Mesothelial cell of epicardium (in vitro differentiated cells): Measurements from ENCODE around the gene P4HB. TPM values are rescaled to one million over a fixed set of nuclear protein-coding genes. Genes with fewer than 3 reads are reported as not detected.

Experiments used
- DNase-seq, 2 experiments: peaks; one replicate each; pipeline ENCODE4 v3.0.0; 2021; ENCODE audit warnings: low spot score in 2 of 2; ENCODE audit not compliant: unreplicated experiment in 2 of 2
- H3K27ac Mint-ChIP-seq: 2 replicates; pipeline ENCODE4 v1.8.0; 2021; ENCODE audit warnings: mixed read lengths
- H3K27me3 Mint-ChIP-seq: 2 replicates; pipeline ENCODE4 v1.8.0; 2021; ENCODE audit warnings: low read depth, mixed read lengths
- H3K36me3 Mint-ChIP-seq: 2 replicates; pipeline ENCODE4 v1.8.0; 2021; ENCODE audit warnings: mixed read lengths
- H3K4me1 Mint-ChIP-seq: 2 replicates; pipeline ENCODE4 v1.8.0; 2021; ENCODE audit warnings: mixed read lengths
- H3K4me3 Mint-ChIP-seq: 2 replicates; pipeline ENCODE4 v1.8.0; 2021; ENCODE audit warnings: mild to moderate bottlenecking, moderate library complexity, mixed read lengths
- H3K9me3 Mint-ChIP-seq: 2 replicates; pipeline ENCODE4 v1.8.0; 2021; ENCODE audit warnings: mixed read lengths
- CTCF ChIP-seq: fragments of 200-600 bp; sonication (generic); IDR thresholded peaks from one replicate; pipeline ENCODE4 v1.5.0; 2021; ENCODE audit warnings: antibody characterized with exemption; ENCODE audit not compliant: unreplicated experiment
- total RNA-seq: library from RNA; stranded (reverse); gene quantifications from 3 replicates; pipeline ENCODE4 v1.2.1, GENCODE V29; 2021

The P4HB gene
- total RNA-seq, 1 donor from 2014 or later: 433 TPM

DNA sequence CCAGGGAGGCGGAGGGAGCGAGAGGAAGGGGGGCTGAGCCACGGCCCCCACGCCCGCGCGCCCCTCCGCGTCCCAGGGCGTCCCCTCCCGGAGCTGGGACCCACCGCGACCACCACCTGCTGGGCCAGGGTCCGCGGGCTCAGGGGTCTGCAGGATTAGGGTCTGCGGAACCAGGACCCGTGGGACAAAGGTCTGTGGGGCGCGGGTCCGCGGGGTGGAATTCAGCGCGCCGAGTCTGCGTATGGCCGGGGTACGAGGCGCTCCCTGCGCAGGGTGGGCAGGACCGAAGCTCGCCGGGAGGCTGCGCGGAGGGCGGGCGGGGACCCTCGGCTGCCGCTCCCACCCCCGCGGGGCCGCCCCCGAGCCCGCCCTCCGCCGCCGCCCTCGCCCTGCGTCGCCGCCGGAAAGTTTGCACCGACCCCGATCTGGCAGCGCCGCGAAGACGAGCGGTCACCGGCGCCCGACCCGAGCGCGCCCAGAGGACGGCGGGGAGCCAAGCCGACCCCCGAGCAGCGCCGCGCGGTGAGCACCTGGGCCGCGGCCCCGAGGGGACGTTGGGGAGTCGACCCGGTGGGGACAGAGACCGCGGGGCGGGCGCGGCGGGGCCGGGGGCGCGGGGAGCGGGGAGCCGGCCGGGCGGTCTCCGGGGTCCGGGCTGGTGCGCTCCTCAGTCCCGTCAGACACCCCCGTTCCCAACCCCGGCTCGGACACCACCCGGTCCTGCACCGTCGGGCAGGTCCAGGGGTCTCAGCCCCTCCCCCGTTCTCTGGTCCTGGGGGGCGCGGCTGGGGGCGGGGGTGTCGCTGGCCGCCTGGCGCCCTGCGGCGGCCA, 56.4 kb downstream of the P4HB start, which contains the start of gene GCGR:
Gene GCGR, plus strand, starts transcription at position 423 of the 831 bp plus-strand sequence. CDS start 4,869 bp downstream, outside the sequence.
- H3K27me3 Mint-ChIP-seq: peaks cover 84% of the 10 kb centered on the region
- TF ChIP-seq CTCF: no peak
- H3K4me3 Mint-ChIP-seq: peak within 1 kb of the TSS; percentile 51
- H3K9me3 Mint-ChIP-seq: peaks cover 4% of the 10 kb centered on the region
- peaks cover 6% of the 10 kb centered on the region for H3K4me1 Mint-ChIP-seq
- DNase-seq: peak in 1 of 2 experiments; percentile 21
- H3K27ac Mint-ChIP-seq: no peak within 1 kb of the TSS
- no peaks in the 10 kb centered on the region for H3K36me3 Mint-ChIP-seq

DNA sequence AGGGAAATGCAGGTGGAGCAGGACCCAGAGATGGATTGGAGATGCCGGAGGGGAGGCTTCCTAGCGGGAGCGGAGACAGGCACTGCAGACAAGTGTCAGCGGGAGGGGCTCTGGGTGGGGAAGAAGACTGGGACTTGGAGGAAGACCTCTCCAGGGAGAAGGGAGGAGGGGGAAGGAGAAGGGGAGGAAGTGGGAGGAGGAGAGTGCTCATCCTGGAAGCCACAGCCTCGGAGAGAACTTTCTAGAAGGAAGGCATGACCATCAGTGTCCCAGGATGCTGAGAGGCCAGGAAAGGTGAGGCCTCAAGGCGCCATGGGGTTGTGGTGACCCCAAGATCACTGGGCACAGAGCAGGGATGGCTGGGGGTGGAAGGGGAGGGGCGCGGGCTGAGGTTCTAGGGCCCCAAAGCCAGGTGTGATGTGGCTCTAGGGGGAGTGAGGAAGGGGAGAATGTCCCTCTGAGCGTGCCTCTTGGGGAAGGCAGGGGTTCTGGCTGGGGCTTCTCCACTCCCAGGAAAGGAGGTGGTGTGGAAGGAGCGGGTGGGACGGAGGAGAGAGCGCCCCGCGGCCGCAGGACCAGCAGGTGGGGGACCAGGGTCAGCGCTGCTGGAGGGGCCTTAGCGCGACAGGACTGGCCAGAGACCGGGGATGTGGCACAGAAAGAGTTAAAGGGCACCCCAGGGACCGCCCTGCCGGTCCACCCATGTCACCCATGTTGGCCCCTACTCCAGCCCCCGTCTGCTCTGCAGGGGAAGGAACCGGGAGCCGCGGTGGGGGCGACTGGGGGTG, 57.3 kb downstream of the P4HB start:
- H3K36me3 Mint-ChIP-seq: no peaks in the 10 kb centered on the region
- H3K27me3 Mint-ChIP-seq: peaks cover 76% of the 10 kb centered on the region
- peaks cover 6% of the 10 kb centered on the region for H3K4me1 Mint-ChIP-seq
- H3K4me3 Mint-ChIP-seq: peak overlapping the region; percentile 43
- H3K27ac Mint-ChIP-seq: no peak overlapping the region
- TF ChIP-seq CTCF: no peak
- H3K9me3 Mint-ChIP-seq: peaks cover 4% of the 10 kb centered on the region
- DNase-seq: peak in 1 of 2 experiments; percentile 14

- H3K27ac Mint-ChIP-seq: no peak overlapping the region
- H3K4me3 Mint-ChIP-seq: peak overlapping the region; percentile 38
- H3K36me3 Mint-ChIP-seq: no peaks in the 10 kb centered on the region
- peaks cover 6% of the 10 kb centered on the region for H3K4me1 Mint-ChIP-seq
- peaks cover 67% of the 10 kb centered on the region for H3K27me3 Mint-ChIP-seq
- no peak for TF ChIP-seq CTCF
- DNase-seq: peak in 1 of 2 experiments; percentile 13
- peaks cover 4% of the 10 kb centered on the region for H3K9me3 Mint-ChIP-seq
Observed at GRCh38 chr17:81802048-81802758, 58.1 kb downstream of the P4HB start.

DNA sequence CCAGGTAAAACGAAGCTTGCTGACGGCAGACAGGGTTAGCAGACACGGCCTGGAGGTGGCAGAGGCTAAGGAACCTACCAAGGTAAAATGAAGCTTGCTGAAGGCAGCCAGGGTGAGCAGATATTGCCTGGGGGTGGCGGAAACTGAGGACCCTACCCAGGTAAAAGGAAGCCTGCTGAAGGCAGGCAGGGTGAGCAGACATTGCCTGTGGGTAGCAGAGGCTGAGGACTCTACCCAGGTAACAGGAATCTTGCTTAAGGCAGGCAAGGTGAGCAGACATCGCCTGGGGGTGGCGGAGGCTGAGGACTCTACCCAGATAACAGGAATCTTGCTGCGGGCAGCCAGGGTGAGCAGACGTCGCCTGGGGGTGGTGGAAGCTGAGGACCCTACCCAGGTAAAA, 59.0 kb downstream of the P4HB start:
- Mint-ChIP-seq H3K4me3 (no peak overlapping the region), H3K4me1 (peaks cover 6% of the 10 kb centered on the region), H3K36me3 (no peaks in the 10 kb centered on the region), H3K27ac (no peak overlapping the region), H3K9me3 (peaks cover 4% of the 10 kb centered on the region), H3K27me3 (peaks cover 59% of the 10 kb centered on the region)
- DNase-seq: no peak
- no peak for TF ChIP-seq CTCF

- H3K27ac Mint-ChIP-seq: no peak overlapping the region
- H3K27me3 Mint-ChIP-seq: peaks cover 6% of the 10 kb centered on the region
- DNase-seq: no peak
- no peak for TF ChIP-seq CTCF
- no peaks in the 10 kb centered on the region for H3K4me1 Mint-ChIP-seq
- H3K9me3 Mint-ChIP-seq: no peaks in the 10 kb centered on the region
- no peak overlapping the region for H3K4me3 Mint-ChIP-seq
- no peaks in the 10 kb centered on the region for H3K36me3 Mint-ChIP-seq
Observed at GRCh38 chr17:81794509-81794908, 65.8 kb downstream of the P4HB start.
